GM13976 (cell line): ENCODE results near the gene HHLA2.
"Not testable (repeated sequence)": the region's sequence is repeated elsewhere in the genome, so short reads cannot be mapped to it uniquely, and the experiment has no call there.

Experiments used
- DNase-seq: peaks from one replicate; pipeline ENCODE4 v3.0.0; 2012; ENCODE audit warnings: low spot score
- CTCF ChIP-seq: IDR thresholded peaks from 2 replicates; pipeline ENCODE4 v1.5.1; 2012; ENCODE audit warnings: borderline replicate concordance, mild to moderate bottlenecking; ENCODE audit not compliant: insufficient read depth; ENCODE audit errors: extremely low read depth, missing control alignments, control extremely low read depth
- in situ Hi-C: fragments of 300-500 bp; cut with MboI; formaldehyde crosslinking; loops from one replicate; pipeline ENCODE4 v1.12.0; 2022; ENCODE audit warnings: low sequenced_read_pairs, mixed read lengths, inconsistent platforms; ENCODE audit not compliant: unreplicated experiment

The HHLA2 gene

GRCh38 chr3:108296239-108296638, at the start of gene HHLA2:
Gene HHLA2 (plus strand): TSS chr3:108296548. CDS start chr3:108351814, 55,266 bp downstream.
- DNase-seq, result no peak
- in situ Hi-C loops, result no loop called here
- no peak for TF ChIP-seq CTCF

DNA sequence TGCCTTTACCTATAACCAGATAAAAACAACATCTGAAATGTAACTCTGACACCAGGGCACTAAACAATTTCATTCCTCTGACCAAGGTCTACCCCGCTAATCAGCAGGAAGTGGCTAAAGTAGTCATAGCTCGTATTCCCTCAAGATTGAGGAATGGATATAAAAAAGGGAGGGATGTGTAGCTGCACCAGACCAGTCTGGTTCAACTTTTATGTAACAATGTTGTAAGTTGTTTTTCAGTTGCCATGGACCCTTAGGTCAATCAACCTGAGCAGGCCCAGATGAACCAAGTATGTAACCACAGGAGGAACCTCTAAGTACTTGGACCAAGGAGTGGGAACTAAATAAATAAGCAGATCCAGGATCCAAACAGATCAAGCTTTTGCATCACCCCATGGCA, 45.7 kb upstream of the HHLA2 start:
- TF ChIP-seq CTCF, result no peak
- in situ Hi-C loops, result no loop called here

GRCh38 chr3:108251265-108251664, 45.1 kb upstream of the HHLA2 start:
- no peak for DNase-seq
- TF ChIP-seq CTCF, result no peak
- in situ Hi-C loops, result no loop called here

More for the DNA sequence above, 45.7 kb upstream of the HHLA2 start:
- DNase-seq, result no peak

- TF ChIP-seq CTCF, result no peak
- in situ Hi-C loops, result no loop called here
Observed at GRCh38 chr3:108251844-108252243, 44.5 kb upstream of the HHLA2 start.

DNA sequence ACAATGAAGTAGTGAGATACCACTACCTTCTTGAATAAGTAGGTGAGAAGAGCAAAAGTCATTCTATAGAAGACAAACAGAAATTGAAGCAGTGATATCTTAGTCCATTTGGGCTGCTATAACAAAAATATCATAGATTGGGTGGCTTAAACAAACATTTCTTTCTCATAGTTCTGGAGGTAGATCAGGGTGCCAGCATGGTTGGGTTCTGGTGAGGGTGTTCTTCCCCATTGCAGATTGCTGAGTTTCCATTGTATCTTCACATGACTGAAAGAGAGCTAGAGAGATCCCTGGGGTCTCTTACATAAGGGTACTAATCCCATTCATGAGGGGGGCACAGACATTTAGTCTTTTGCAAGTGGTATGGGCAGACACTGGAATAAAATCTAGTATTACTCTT, 41.2 kb upstream of the HHLA2 start:
- in situ Hi-C loops, result no loop called here
- no peak for DNase-seq
- no peak for TF ChIP-seq CTCF

More at GRCh38 chr3:108251844-108252243, 44.5 kb upstream of the HHLA2 start:
- DNase-seq, result no peak

DNA sequence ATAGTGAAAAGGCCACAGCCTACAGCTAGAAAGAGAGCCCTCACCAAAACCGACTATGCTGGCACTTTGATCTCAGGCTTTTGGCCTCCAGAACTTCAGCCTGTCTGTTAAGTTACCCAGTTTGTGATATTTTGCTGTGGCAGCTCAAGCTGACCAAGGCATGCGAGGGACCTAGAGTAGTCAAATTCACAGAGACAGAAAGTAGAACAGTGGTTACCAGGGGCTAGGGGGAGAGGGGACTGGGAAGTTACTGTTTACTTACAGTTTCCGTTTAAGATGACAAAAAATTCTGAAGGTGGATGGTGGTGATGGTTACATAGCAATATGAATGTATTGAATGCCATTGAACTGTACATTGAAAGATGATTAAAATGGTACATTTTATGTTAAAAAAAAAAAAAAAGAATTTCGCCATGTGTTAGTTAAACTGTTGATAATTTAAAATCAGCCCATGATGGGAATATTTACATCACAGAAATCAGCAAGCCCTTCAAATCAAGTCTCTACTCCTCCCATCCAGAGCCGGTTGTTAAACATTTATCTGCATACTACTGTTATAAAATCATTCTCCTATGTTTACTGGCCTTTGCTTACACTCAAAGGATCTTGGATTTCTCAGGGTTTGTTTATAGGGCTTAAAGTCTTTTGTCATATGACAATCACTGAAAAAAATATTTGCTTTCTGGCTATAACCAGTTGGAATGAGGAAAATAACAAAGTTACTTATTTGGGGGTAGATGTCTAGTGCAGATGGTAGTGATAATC, 31.6 kb upstream of the HHLA2 start:
- in situ Hi-C loops, result not testable (repeated sequence)

DNA sequence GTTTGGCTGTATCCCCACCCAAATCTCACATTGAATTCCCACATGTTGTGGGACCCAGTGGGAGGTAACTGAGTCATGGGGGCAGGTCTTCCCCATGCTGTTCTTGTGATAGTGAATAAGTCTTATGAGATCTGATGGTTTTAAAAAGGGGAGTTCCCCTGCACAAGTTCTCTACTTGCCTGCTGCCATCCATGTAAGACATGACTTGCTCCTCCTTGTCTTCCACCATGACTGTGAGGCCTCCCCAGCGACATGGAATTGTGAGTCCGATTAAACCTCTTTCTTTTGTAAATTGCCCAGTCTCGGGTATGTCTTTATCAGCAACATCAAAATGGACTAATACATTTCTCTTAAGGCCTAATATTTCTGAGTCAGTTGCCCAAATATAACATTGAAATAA, 28.1 kb upstream of the HHLA2 start:
- DNase-seq, in situ Hi-C loops: not testable (repeated sequence)

More for the DNA sequence above, 31.6 kb upstream of the HHLA2 start:
- DNase-seq, result not testable (repeated sequence)
